GM21786 (cell line): ENCODE measurements around the gene ZGLP1.
A peak's percentile ranks its signal among the peaks of the same experiment; 100 is the strongest.
"Not testable (repeated sequence)": the region's sequence is repeated elsewhere in the genome, so short reads cannot be mapped to it uniquely, and the experiment has no call there.

Experiments
- ATAC-seq: cut with Tn5 transposase; IDR thresholded peaks from one replicate; pipeline ENCODE4 v1.9.1; 2021; ENCODE audit not compliant: unreplicated experiment

Gene ZGLP1

DNA sequence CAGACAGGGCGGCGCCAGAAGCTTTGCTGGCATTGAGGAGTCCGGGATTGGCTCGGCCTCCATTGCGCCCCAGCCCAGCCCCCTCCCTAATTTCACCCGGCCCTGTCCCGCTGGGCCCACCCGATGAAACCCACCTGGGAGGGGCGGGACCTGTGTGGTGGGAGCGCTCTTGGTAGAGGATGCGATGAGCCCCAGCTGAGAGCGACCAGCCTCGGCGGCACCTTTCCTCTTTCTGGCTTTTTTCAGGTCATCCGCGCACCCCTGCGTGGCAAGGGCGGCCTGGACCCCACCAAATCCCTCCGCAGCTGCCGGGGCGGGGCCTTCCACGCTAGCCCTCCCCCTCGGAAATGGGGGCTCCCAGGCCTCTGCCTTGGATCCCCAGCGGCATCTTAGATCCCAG is at the start of gene ZGLP1:
TSS of gene ZGLP1 (minus strand) at position 393 of the 400 bp plus-strand sequence.
- no peak for ATAC-seq

DNA sequence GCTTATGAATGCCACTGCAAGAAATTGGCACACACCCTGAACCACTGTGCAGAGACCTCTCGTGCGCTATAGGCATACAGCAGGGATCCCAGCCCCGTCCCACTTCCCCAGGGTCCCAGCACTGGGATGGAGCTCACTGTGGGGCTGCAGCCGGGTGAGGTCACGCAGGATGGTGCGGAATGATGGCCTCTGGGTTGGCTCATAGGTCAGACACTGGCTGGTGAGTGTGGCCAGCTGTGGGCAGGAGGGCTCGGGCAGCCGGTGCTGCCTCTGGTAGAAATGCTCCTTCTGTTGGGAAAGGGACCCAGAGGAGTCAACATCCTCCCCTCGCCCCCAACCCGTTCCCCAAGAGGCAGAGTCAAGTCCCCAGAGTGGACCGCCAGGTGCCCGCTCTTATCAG is 46.8 kb upstream of the ZGLP1 start:
- ATAC-seq, result no peak

DNA sequence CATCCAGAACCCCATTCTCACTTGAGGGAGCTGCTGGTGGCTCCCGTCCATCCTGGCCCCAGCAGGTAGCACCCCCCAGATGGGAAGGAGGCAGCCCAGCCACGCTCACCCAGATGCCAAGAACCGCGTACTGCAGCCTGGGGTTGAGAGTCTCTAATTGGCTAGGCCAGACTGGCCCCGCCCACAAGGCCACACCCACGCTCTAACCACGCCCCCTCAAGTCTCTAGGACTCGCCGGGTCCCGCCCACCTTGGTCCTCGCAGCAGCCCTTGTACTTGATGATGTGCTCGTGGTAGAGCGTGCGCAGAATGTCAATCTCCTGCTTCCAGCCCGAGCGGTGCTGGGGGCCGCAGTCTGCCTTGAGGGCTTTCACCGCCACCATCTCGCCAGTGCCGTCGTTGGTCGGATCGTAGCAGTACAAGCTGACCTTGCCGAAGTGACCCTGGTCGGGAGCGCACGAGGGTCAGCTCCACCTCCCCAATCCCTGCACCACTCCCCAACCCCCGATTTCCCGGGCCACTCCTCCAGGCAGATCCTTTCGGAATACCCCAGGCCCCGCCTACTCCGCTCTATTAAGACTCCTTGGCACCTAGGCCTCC is 44.3 kb upstream of the ZGLP1 start:
- ATAC-seq, result no peak

DNA sequence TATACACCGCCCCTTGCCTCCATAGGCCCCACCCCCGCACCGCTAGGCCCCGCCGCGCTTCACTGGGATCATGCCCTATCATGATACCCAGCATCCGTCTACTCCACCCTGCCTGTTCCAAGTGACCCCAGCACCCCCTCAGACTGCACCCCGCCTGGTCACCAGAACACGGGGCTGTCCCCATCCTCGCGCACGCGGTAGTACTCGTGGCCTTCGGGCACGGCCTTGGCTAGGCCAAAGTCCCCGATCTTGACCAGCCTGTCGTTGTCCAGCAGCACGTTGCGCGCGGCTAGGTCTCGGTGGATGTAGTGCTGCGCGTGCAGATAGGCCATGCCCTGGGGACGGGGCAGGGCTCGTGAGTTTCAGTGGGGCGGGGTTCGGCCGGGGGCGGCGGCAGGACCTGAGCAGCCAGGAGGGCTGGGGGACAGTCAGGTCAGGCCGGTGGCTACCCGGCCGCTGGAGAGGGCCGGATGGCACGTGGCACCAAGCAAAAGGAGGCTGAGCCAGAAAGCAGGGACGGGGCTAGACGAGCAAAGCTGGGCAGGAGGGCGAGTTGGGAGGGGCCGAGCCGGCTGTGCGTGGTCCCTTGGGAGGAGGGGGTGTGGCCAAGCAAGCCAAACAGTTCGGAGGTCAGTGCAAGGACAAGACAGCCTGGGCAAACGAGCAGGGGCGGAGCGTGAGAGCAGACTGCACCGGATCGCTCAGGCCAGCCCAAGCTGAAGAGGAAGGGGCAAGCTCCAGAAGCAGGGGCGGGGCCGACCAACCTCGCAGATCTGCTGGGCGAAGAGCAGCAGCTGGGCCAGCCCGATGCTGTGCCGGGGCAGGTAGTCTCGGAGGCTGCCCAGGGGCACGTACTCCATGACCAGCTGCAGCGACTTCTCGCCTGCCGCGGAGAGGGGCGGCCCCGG is 43.4 kb upstream of the ZGLP1 start:
- no peak for ATAC-seq

DNA sequence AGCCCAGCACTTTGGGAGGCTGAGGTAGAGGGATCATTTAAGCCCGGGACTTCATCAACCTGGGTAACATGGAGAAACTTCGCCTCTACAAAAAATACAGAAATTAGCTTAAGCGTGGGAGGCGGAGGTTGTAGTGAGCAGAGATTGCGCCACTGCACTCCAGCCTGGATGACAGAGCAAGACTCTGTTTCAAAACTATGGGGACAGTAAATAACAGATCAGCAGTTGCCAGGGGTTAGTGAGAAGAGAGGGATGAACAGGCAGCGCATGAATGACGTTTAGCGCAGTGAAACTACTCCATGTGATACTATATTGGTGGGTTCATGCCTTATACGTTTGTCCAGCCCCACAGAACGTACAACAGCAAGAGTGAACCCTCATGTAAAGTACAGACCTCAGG is 36.9 kb upstream of the ZGLP1 start:
- ATAC-seq, result no peak

DNA sequence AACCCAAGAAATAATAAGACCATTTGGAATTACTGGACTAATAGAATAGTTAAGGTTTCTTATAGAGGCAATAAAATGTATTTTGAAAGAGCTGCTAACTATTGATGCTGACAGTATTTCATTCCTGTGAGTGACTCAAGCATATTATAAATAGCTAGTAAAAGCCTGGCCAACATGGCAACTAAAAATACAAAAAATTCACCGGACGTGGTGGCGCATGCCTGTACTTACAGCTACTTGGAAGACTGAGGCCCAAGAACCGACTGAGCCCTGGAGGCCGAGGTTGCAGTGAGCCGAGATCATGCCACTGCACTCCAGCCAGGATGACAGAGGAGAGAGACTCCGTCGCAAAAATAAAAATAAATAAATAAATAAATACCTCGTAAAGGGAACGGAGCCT is 35.2 kb upstream of the ZGLP1 start:
- ATAC-seq, result no peak

DNA sequence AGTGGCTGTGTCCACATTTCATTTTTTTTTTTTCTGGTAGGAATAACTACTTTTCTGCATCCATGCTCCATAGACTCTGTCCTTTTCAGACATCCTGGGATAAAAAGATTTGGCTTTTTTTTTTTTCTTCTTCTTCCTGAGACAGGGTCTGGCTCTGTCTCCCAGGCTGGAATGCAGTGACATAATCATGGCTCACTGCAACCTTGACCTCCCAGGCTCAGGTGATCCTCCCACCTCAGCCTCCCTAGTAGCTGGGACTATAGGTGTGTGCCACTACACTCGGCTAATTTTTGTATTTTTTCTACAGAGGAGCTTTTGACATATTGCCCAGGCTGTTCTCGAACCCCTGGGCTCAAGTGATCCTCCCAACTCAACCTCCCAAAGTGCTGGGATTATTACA is 33.9 kb upstream of the ZGLP1 start:
- ATAC-seq, result no peak

DNA sequence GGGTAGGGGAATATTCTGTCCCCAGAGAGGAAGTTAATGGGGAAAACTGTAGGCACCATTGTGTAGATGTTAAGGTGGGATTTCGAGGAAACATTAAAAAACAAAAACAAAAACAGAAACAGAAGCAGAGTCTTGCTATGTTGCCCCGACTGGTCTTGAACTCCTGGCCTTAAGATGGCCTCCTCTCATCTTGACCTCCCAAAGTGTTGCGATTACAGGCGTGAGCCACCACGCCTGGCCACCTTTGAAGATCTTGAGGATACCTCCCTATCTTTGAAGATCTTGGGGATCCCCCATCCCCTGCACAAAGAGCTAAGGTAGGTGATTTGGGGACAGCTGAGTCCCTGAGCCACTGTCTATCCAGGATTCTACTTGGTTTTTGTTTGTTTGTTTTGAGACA is 30.4 kb upstream of the ZGLP1 start:
- ATAC-seq, result no peak

DNA sequence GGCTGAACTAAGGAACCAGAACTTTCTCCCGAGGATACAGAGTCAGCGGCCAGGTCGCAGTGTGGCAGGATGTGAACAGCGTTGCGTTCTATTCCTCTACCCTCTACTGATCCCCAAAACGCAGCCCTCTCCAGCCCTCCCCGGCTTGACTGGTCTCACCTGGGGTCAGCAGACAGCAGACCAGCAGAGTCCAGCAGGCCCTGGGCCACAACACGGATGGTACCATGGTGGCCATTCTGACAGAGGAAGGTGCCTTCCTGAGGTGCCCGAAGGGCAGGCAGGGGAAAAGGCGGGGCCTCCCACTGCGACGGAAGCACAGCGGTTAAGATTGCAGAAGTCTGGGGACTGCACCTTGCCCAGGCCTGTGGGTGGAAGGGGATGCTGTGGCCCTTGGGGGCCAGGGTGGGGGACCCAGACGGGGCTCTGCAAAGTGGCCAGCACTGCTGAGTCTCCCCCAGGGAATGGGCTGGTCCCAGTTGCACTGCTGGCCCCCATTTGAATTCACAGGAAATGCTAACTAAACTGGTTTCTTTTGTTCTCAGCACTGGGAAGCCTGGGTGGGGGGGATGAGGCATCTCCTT is 29.9 kb upstream of the ZGLP1 start, which contains the start of gene ICAM3:
TSS of gene ICAM3 (minus strand) at position 245 of the 581 bp plus-strand sequence. CDS start at position 235, 10 bp downstream.
- ATAC-seq, result peak; percentile 79

DNA sequence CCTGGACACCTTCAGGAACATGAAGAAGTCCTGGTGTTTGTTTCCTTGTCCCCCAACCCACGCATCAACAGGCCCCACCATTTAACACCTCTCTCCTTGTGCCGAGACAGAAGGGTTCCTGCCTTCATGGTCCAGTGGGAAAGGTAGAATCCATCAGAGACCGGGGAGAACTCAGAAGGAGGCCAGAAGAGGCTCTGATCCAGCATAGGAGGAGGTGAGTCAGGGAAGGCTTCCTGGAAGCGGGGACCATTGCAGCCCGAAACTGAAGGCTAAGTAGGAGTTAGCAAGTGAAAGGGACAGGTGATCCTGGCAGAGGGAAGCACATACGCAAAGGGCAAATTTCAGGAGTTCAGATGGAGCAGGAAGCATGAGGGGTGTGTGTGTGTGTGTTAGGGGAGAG is 29.3 kb upstream of the ZGLP1 start:
- no peak for ATAC-seq

DNA sequence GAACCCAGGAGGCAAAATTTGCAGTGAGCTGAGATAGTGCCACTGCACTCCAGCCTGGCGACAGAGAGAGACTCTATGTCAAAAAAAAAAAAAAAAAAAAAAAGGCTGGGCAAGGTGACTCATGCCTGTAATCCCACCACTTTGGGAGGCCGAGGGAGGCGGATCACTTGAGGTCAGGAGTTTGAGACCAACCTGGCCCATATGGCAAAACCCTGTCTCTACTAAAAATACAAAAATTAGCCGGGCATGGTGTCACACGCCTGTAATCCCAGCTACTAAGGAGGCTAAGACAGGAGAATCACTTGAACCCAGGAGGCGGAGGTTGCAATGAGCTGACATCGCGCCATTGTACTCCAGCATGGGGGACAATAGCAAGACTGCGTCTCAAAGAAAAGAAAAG is 27.1 kb upstream of the ZGLP1 start:
- not testable (repeated sequence) for ATAC-seq

DNA sequence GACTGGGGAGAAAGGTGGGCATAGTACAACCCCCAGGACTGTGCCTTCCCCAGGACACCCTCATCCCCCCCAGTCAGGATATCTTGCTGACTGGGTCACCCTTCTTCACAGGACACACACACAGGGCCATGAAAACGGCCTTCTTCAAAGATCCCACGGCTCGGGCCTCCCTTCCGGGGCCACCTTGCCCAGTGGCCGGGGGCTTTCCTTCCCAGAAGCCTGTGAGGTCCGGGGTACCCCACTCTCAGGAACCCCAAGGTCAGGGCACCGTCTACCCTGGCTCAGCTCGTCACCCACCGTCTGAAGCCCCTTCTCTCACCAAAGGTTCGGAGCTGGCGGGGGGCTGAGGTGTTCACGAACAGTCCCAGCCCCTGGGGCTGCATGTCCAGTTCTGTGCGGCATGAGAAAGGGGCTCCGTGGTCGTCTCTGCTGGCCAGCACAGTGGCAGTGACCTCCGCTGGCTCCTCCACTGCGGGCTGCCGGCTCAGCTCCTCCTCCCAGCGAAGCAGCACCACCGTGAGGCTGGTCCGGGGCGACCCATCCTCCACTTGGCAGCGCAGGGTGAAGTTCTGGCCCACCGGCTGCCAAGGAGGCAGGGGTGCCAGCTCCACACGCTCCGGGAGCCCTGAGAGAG is 25.9 kb upstream of the ZGLP1 start:
- ATAC-seq, result no peak

DNA sequence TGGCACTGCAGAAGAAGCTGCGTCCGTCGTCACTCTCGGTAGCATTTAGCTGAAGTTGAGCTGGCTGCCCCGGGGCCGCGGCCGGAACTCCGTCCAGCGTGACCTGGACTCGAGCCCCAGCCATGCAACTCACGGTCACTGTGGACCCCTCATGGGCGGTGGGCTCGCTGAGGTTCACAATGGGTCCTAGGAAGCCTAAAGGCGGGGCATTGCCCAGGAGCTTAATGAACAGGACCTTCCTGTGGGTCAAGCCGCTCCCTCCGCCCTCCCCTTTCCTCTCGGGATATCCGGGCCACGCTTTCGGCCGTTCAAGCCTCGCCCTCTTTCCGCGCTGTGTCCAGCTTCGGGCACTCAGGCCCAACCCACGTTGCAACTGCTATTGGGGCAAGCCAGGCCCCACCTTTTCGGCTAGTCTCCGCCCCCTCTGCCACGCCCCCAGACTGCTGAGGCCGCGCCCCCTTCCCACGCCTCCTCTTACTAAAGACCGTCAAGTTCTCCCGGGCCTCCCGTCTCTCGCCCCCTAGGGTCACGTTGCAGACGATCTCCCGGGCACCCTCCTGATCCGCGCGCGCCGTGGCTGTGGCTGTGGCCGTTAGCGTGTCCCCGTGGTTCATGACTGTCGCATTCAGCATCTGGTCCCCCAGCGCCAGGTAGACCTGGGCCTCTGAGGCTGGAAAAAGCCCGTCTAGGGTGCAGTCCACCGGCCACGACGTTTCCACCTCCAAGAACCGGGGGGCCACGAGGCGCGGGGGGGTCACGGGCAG is 25.2 kb upstream of the ZGLP1 start:
- ATAC-seq, result no peak

DNA sequence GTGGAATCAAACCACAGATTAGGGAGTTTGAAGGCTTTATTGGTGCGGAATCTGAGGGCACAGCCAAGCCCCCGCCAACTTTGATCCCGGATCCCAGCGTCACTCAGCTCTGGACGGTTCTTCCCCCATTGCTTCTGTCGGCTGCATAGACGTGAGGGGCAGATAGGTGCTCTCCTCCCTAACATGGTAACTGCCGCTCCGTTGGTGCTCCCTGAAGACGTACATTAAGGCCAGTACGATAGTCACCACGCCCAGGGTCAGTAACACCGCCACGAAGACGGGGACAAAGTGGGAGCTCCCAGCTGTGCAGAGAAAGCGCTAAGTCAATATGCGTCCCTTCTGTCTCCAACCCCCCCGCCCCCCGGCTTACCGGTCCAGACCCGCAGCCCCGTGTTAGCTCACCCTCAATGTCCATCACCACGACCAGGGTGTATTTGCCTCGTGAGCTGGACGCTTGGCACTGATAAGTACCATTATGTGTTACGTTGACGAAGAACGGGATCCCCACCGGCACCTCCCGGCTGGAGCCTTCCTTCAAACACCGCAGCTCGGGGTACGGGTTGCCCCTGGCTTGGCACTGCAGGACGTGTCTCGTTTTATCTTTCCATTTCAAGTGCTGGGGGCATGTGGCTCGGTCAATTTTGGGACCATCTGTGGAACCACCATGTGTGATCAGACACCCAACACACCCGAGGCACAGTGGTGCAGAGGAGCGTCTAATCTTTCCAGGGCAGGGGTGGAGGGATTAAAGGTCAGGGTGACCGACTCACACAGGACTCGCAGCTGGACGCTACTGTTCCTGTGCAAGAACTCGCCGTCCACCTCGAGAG is 24.4 kb upstream of the ZGLP1 start:
- no peak for ATAC-seq

DNA sequence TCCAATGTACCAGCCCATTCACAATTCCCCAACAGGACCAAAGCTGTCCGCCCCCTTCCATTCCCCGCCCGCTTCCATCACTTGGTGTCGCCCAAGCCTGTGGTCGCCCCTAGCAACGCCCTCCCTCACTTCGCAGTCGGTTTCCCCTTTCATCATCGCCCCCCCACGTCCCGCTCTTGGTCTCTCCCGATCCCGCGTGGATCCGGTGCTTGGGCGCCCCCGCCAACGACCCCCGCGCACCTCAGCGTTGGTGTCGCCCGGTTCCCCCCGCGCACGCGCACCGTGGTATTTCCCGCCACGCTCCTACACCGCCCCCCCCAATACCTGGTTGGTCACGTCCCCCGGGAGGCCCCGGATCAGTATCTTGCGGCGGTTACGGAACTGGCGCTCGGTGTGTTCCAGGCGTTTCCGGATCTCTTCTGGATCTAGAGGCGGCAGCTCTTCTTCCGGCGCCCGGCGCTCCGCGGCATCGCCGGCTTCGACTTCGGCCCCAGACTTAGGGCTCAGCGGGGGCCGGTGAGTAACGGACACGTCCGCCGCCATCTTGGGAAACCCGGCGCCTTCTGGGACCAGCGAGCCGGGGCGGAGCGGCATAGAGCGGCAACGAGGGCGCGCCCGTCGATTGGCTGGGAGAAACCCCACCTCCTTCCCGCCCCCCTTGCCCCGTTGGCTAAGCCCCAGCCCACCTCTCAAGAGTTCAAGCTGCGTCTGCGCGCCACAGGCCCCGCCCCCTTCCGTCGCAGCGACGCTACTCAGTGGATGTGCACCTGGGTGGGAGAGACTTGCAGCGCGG is 23.5 kb upstream of the ZGLP1 start, which contains the start of gene RAVER1:
TSS of gene RAVER1 (minus strand) at position 565 of the 793 bp plus-strand sequence. CDS start at position 543, 22 bp downstream.
- ATAC-seq, result peak; percentile 86

DNA sequence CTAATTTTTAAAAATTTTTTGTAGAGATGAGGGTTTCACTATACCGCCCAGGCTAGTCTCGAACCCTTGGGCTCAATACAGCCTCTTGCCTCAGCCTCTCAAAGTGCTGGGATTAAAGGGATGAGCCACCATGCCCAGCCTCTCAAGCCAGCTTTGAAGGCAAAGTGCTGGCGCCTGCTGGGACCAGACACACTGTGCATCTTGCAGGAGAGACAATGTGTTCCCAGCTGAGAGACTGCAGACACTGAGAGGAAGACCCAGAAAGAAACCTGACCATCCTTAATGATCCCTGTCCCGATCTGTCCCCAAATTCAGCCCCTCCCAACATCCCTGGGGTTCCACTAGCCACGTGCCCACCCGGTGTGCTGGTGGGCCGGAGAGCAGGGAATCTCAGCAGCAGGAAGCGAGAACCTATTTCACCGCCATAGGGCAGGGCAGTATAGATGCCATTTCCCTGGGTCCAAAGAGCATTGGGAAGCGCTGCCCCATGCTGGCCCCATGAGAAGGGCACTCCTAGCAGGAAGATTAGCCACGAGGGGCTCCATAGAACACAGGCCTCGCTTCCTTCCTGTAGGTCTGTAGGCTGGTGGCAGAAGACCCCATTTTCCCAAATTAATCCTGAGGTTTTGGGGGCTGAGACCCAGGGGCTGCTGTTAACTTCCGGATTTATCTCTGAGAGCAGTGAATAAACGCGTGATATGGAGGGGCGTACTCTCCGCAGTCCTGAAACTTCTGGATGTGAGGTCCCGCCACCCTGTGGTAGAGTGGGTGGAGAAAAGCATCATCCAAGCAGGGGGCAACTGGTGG is 22.7 kb upstream of the ZGLP1 start:
- ATAC-seq, result no peak

DNA sequence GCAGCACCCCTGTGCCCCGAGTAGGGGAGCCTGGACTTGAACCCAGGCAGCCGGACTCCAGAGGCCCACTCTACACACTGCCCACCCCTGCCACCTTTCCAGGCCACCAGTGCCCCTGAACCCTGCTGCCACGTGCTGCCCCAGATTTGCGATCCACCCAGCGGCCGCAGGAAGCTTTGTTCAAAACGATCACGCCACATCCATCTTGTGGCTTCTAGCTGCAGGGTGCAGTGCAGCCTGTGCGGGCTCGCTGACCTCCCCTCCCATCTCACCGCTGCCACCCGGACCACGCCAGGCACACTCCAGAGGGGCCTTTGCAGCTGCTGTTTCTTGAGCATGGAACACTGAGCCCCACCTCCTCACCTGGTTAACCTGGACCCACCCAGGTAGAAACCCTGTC is 19.9 kb upstream of the ZGLP1 start:
- ATAC-seq, result no peak
